Breast epithelium (tissue), 4 donors: ENCODE measurements around the gene KCTD16. TPM values are rescaled to one million over a fixed set of nuclear protein-coding genes. Genes with fewer than 3 reads are reported as not detected.

Source experiments
- DNase-seq, 2 donors: peaks; one replicate each; pipeline ENCODE4 v3.0.0-alpha.2; 2019; ENCODE audit warnings: low spot score in 2 of 2
- H3K27ac ChIP-seq, 2 donors: fragments of 200-600 bp; sonication (generic) in 1 of 2; one replicate each; pipeline ENCODE4 v1.5.1; 2016 to 2019; ENCODE audit warnings: mild to moderate bottlenecking in 1 of 2
- H3K27me3 ChIP-seq, 2 donors: fragments of 200-600 bp; sonication (generic) in 1 of 2; one replicate each; pipeline versions ENCODE4 v1.5.1 to v1.6.0; 2017 to 2019; ENCODE audit warnings: control low read depth in 1 of 2, mild to moderate bottlenecking in 1 of 2
- H3K36me3 ChIP-seq: fragments of 200-600 bp; one replicate; pipeline ENCODE4 v1.5.1; 2019
- H3K4me1 ChIP-seq, 2 donors: fragments of 200-600 bp; sonication (generic); one replicate each; pipeline ENCODE4 v1.5.1; 2016 to 2019; ENCODE audit warnings: control low read depth in 1 of 2
- H3K4me3 ChIP-seq, 3 donors: fragments of 200-600 bp; sonication (generic); 1 replicate in 2 of 3; 2 replicates in 1 of 3; pipeline ENCODE4 v1.5.1; 2016 to 2019; ENCODE audit warnings: mild to moderate bottlenecking in 3 of 3, moderate library complexity in 2 of 3
- H3K9me3 ChIP-seq, 2 donors: fragments of 200-600 bp; sonication (generic) in 1 of 2; one replicate each; pipeline ENCODE4 v1.5.1; 2016 to 2019; ENCODE audit warnings: control low read depth in 1 of 2
- POLR2A ChIP-seq: fragments of 450-650 bp; IDR thresholded peaks from one replicate; pipeline ENCODE4 v1.6.1; 2016; ENCODE audit warnings: antibody characterized with exemption, mild to moderate bottlenecking, moderate library complexity
- POLR2AphosphoS5 ChIP-seq, 3 donors: sonication (generic); formaldehyde crosslinking; IDR thresholded peaks; one replicate each; pipeline ENCODE4 v1.6.1; 2017; ENCODE audit warnings: antibody characterized with exemption in 3 of 3
- intact Hi-C: fragments of 100-400 bp; cut with DNase I; formaldehyde crosslinking; loops from one replicate; pipeline ENCODE4 v1.15.1; 2023; ENCODE audit warnings: low total_unique reads
- total RNA-seq, 3 donors: library from RNA; depleted of rRNA; stranded (reverse); fragments of >200 nt; gene quantifications; one replicate each; pipeline ENCODE4 v1.1.0, GENCODE V29; 2016
- TF ChIP-seq, protein P1 (sequence below), 3 donors: fragments of 450-650 bp; IDR thresholded peaks; one replicate each; pipeline ENCODE4 v1.5.1; 2016 to 2017; ENCODE audit warnings: antibody characterized with exemption in 3 of 3, mild to moderate bottlenecking in 3 of 3, moderate library complexity in 3 of 3

Gene KCTD16
- total RNA-seq, 3 donors from 2014 or later = under 0.01 to 0.33 (median 0.32) TPM

DNA sequence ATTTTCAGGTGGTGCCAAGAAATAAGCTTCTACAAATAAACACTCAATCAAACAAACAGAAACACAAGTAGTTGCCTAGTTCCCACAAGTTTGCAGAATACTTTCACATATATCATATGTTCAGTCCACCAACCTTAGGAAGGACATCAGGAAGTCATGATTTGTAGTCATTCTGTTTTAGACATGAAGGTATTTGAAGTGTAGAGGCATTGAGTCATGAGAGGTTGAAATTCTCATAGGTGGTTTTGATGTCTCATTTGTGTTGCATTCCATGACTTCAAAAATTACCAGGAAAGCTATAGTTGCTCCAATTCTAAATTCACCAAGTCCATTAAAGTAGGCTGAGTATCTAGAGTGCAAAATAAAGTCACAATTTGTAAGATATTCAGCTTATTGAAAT is 159.0 kb downstream of the KCTD16 start:
- Histone ChIP-seq H3K36me3 (no peaks in the 10 kb centered on the region), H3K4me1 (no peaks in the 10 kb centered on the region), H3K9me3 (no peaks in the 10 kb centered on the region), H3K27me3 (no peaks in the 10 kb centered on the region), H3K4me3 (no peak overlapping the region), H3K27ac (no peak overlapping the region)
- intact Hi-C loops = no loop called here
- TF ChIP-seq POLR2A (no peak), POLR2AphosphoS5 (IDR thresholded peaks at IDR 0.05) (no peak)
- TF ChIP-seq, protein P1, sequence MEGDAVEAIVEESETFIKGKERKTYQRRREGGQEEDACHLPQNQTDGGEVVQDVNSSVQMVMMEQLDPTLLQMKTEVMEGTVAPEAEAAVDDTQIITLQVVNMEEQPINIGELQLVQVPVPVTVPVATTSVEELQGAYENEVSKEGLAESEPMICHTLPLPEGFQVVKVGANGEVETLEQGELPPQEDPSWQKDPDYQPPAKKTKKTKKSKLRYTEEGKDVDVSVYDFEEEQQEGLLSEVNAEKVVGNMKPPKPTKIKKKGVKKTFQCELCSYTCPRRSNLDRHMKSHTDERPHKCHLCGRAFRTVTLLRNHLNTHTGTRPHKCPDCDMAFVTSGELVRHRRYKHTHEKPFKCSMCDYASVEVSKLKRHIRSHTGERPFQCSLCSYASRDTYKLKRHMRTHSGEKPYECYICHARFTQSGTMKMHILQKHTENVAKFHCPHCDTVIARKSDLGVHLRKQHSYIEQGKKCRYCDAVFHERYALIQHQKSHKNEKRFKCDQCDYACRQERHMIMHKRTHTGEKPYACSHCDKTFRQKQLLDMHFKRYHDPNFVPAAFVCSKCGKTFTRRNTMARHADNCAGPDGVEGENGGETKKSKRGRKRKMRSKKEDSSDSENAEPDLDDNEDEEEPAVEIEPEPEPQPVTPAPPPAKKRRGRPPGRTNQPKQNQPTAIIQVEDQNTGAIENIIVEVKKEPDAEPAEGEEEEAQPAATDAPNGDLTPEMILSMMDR (IDR thresholded peaks at IDR 0.05) = no peak
- DNase-seq = no peak

DNA sequence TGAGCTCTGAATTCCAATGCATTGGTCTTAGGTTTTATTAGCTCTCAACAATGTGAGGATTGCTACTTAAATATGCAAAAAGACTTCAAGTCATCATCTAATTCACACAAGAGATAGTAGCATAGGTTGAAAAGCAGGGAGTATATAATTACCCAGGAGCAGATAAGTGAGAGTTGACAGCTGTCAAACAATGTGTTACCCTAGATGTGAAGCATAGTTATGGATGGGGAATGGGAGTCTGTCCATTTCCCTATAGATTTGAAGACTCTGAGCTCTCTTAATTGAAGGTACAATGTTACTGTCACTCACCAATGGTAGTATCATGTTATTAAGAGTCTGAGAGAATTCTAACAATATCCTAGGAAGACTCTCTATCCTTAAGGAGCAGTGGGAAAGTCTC is 160.7 kb downstream of the KCTD16 start:
- TF ChIP-seq, protein P1 (IDR thresholded peaks at IDR 0.05) = no peak
- TF ChIP-seq POLR2A = no peak
- TF ChIP-seq POLR2AphosphoS5 (IDR thresholded peaks at IDR 0.05) = no peak
- H3K27ac ChIP-seq = no peak overlapping the region
- intact Hi-C loops = no loop called here
- no peak for DNase-seq
- no peak overlapping the region for H3K4me3 ChIP-seq
- no peaks in the 10 kb centered on the region for H3K9me3 ChIP-seq
- no peaks in the 10 kb centered on the region for H3K36me3 ChIP-seq
- H3K4me1 ChIP-seq = no peaks in the 10 kb centered on the region
- H3K27me3 ChIP-seq = no peaks in the 10 kb centered on the region

DNA sequence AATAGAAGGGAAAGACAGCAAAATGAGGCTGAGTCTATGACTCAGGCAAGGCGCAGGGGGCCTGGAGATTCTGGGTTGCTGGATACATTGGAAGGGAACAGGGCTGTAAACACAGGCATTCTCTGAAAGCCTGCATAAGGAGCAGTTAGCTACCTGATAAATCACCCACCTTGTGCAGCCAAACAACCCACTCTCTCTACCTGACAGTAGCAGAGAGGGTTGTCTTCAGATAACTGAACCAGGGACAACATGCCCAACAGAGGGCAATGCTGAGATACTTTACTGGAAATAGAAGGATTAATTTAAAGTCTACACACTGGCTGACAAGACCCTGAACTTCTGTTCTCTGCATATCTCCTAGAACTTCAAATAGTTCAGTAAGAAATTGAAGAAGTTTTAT is 161.6 kb downstream of the KCTD16 start:
- no peak for DNase-seq
- H3K36me3 ChIP-seq = no peaks in the 10 kb centered on the region
- no peaks in the 10 kb centered on the region for H3K9me3 ChIP-seq
- H3K27me3 ChIP-seq = no peaks in the 10 kb centered on the region
- no peaks in the 10 kb centered on the region for H3K4me1 ChIP-seq
- TF ChIP-seq POLR2A = no peak
- TF ChIP-seq POLR2AphosphoS5 (IDR thresholded peaks at IDR 0.05) = no peak
- TF ChIP-seq, protein P1 (IDR thresholded peaks at IDR 0.05) = no peak
- H3K27ac ChIP-seq = no peak overlapping the region
- intact Hi-C loops = no loop called here
- no peak overlapping the region for H3K4me3 ChIP-seq

DNA sequence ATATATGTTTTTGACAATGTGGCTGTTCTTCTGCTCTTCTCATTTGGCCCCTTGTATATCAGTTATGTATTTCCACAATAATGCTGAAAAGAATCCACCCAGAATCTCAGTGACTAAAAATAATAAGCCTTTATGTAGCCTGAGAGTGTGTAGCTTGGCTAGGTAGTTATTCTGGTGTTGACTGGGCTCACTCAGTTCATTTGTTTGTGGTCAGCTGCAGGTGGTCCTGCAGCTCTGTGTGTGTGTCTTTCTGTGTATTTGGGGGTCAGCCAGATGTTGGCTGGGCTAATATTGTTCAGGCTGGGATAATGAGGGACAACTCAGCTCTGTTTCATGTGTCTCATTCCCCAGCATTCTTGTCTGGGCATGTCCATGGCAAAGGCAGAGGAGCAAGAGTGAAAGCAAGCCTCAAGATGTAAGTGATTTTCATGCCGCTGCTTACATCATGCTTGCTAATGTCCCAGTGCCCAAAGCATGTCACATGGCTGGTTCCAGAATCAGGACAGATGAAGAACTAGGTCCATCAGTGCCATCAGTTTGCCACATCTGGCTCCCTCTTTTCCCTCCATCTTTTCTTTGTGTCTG is 162.8 kb downstream of the KCTD16 start:
- peak in 1 of 2 donors; percentile 47 for DNase-seq
- no peak for TF ChIP-seq POLR2A
- no peak for TF ChIP-seq POLR2AphosphoS5 (IDR thresholded peaks at IDR 0.05)
- TF ChIP-seq, protein P1 (IDR thresholded peaks at IDR 0.05) = no peak
- H3K4me3 ChIP-seq = no peak overlapping the region

DNA sequence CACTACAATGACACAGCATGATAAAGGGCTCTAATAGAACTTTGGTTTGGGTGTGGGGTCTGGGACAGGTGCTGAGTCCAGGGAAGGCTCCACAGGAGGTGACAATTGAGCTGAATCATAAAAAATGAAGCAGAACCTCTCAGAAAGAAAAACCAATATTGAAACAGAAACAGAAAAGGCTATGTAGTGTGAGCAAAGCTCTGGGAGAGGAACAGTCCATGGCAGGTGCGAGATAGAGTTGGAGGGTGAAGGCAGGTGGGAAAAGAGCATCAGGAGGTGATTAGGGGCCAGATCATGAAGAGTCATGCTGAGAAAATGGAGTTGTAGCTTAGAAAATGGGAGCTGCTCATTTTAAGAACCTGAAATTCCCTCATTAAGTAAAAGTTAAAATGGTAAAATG is 164.9 kb downstream of the KCTD16 start:
- no peaks in the 10 kb centered on the region for H3K9me3 ChIP-seq
- intact Hi-C loops = no loop called here
- DNase-seq = no peak
- TF ChIP-seq, protein P1 (IDR thresholded peaks at IDR 0.05) = no peak
- TF ChIP-seq POLR2AphosphoS5 (IDR thresholded peaks at IDR 0.05) (no peak), POLR2A (no peak)
- H3K4me1 ChIP-seq = no peaks in the 10 kb centered on the region
- H3K4me3 ChIP-seq = no peak overlapping the region
- H3K36me3 ChIP-seq = no peaks in the 10 kb centered on the region
- peaks cover 0 to 4% of the 10 kb centered on the region in 2 donors for H3K27me3 ChIP-seq
- H3K27ac ChIP-seq = no peak overlapping the region

More for the DNA sequence above, 162.8 kb downstream of the KCTD16 start:
- intact Hi-C loops = no loop called here
- H3K4me1 ChIP-seq = no peaks in the 10 kb centered on the region
- H3K27ac ChIP-seq = no peak overlapping the region
- no peaks in the 10 kb centered on the region for H3K27me3 ChIP-seq
- no peaks in the 10 kb centered on the region for H3K36me3 ChIP-seq
- no peaks in the 10 kb centered on the region for H3K9me3 ChIP-seq
